HG02852 (cell line): ENCODE results near the gene TMEM38B.

Source experiments
- ATAC-seq: cut with Tn5 transposase; IDR thresholded peaks from one replicate; pipeline ENCODE4 v1.9.1; 2021; ENCODE audit warnings: mild to moderate bottlenecking, moderate library complexity; ENCODE audit not compliant: unreplicated experiment

The TMEM38B gene, protein sequence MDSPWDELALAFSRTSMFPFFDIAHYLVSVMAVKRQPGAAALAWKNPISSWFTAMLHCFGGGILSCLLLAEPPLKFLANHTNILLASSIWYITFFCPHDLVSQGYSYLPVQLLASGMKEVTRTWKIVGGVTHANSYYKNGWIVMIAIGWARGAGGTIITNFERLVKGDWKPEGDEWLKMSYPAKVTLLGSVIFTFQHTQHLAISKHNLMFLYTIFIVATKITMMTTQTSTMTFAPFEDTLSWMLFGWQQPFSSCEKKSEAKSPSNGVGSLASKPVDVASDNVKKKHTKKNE

DNA sequence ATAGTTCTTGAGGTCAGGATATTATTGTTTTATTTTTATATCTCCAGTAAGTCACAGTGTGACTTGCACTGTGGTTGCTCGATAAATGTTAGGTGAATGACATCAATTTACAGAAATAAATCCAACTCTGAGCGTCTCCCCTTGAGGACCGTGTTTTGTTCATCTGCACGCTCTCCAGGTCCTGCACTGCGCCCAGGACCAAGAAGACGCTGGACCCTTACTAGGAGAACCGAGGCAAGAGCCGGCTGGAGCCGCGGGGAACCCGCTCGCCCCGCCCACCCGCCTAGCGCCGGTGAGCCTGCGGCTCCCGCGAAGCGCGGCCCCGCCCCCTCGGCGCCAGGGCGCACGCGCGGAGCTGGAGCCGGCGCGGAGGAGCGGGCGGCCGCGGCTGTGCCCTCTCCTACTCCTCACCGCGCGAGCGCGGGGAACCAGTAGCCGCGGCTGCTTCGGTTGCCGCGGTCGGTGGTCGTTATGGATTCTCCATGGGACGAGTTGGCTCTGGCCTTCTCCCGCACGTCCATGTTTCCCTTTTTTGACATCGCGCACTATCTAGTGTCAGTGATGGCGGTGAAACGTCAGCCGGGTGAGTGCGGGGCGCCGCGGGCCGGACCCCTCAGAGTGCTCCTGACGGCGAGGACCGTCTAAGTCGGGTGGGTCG is at the start of gene TMEM38B:
TMEM38B (plus strand) TSS at position 352 of the 658 bp plus-strand sequence; CDS start at position 472, 120 bp downstream.
- peak; percentile 74 for ATAC-seq

DNA sequence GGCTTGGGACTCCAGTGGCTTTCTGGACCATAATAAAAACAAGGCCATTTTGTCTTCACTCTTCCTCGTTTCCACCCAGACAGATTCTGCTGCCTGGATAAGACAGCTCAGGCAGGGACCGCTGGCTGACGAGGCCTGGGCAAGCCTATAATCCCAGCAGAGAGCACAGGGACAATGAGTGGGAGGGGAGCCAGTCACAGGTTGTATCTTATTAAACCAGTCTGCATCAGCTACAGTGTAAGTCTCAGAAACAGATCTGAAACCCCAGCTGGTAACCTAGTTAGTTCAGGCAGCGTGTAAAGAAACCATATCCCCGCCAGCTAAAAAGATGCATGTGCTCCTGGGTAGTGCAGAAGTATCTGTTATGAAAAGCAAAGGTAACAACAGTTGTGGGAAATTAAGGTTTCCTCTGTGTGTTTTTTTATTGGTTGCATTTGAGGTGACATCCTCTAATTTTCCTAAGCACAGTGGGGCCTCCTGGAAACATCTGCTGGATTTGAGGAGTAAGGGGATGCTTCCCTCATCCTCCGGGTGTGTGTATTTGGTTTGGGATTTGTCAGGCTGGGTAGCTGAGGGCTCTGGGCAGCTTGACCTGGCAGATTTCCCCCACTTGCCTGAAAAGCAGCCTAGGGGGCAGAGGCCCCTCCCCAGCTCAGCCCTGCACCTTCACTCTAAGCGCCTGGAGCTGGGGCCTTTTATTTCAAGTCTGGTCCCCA is 47.3 kb upstream of the TMEM38B start:
- ATAC-seq: no peak

DNA sequence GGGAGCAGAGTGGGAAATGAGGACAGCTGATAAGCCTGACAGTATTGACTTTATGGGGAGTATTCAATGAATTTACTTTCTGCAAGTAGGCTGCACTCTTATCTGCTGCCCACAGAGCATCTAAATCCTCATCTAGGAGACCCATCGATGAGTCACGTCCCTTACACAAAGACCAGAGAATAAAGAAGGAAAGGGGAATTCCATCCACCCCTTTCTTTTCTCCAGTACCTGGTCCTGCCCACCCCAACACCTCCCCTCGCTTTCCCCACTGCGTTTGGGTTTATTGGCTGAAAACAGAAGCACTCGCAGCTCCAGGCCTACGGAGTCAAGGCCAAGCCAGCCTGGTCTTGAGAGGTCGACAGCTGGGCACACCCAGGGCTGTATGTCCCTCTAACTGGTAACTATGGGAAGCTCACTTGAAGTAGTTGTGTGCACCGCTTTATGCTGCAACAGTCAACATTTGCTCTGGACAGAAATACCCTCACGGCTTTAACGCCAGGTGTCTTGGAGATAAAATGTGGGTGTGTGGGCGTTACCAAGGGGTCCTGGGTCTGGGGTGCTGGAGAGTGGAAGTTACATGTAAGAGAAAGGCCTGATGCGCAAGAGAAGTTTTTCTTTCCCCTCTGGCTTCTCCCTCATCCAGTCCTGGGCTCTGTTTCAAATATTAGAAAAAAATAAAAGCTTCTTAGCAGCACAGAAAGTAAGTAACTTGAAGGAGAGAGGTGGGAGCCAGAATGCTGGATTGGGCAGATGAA is 46.6 kb upstream of the TMEM38B start:
- no peak for ATAC-seq

DNA sequence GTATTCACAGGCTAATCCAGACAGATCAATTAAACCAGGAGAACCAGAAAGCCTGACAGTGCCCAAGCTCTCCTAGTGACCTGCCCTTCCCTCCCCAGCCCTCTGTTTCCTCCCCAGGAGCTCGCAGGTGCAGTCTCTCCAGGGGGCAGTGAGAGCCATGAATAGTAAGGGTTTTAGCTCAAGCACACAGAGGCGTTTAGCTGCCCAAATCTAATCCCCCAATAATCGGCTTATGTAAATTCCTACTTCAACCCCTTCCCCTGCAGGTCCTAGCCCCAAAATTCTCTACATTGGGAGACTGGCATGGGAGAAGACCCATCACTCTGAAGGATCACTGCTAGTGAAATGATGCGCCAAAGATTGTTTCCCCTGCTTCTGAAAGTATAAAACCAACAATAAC is 42.5 kb upstream of the TMEM38B start:
- no peak for ATAC-seq

DNA sequence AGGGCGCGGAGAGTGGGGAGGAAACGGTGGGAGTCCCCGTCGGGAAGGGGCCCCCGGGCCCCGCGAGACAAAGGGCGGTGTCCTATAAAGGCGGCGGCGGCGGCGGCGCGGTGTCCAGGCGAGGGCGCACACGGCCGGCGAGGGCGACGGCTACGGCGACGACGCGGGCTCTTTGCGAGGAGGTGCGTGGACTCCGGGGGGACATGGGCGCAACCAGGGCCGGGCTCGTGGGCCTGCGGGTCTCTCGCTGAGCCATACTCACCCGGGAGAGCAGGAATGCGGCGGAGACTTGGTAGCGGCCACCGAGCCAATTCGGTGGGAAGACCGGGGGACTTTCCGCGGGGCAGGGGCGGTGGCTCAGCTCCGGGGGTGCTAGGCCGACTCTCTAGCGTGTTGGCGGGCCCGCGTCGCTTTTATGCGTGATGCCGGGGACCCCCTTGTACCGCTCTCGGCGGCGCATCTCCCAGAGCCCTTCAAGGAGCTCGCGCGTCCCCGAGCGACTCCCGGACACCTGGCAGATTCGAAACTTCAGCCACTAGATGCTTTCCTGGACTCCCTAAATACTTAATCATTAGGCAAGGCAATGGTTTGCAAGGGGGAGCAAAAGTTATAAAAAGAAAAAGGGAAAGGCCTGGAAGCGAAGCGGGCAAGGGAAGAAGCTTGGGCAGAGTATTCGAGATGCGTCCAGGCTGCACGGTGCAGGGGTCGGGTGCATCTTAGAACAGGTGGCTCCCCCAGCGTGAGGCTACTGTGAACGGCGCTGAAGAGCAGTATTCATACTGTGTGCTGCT is 38.0 kb upstream of the TMEM38B start:
- ATAC-seq: peak; percentile 82

DNA sequence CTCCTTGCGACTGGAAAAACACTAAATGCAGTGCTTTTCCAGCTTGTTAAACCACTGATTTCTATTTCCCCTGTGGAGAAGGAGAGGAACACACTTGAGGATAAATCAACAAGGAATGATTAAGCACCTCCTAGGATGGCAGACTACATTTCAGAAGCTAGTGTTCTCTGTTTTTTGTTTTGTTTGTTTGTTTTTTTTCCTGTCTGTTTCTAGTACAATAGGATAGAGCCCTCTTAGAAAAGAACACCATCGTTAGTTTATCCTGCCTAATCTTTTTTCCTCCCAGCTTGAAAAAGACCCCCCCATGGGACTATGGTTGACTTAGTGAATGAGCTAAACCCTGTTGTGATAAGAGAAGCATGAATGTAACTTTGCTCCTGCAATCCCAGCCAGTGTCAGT is 36.0 kb upstream of the TMEM38B start:
- ATAC-seq: no peak

DNA sequence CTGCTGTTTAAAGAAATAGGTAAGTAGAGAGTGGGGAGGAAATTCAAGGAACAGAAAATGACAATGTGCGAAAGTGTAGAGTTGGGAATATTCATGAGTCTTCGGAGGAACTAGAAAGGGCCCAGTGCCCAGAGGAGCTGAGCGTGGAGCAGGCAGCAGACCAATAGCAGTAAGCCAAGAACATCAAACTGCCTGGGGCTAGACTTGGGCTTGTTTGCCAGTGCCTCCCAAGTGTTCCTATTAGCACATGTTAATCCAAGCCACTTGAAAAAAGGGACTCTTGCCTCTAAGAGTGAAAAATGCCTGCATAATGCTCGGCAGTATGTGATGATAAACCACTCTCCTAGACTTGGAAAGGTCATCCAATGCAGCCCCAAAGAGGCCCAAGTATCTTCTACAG is 33.3 kb upstream of the TMEM38B start:
- ATAC-seq: no peak

DNA sequence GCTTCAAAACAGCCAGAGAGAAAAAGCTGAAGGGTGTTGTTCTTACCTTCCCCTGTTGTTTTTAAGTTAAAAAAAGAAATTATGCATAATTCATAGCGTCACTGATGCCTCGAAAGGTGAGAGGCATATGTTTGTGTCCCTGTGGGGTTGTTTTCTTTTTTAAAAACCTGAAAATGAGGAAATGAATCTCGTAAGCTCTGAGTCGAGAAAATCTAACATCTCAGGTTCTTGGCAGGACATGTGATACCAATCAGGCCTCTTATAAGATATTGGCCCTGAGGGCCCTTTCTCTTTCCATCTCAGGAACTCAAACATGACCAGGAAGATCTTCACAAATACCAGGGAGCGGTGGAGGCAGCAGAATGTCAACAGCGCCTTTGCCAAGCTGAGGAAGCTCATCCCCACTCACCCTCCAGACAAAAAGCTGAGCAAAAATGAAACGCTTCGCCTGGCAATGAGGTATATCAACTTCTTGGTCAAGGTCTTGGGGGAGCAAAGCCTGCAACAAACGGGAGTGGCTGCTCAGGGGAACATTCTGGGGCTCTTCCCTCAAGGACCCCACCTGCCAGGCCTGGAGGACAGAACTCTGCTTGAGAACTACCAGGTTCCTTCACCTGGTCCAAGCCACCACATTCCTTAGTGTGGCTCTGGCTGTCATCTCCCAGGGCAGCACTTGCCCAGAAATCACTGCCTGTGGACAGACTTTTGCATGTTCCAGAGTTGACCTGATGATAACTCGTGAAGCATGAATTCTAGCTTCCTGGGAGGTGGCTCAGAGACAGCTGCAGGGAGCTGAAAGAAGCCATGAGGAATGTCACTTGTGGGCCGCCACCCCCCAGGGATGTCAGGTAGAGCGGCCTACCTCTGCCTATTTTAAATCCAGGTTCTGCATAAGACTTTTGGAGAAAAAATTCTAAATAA is 31.9 kb upstream of the TMEM38B start, which contains the start of gene TAL2:
TAL2 (plus strand) TSS at position 274 of the 921 bp plus-strand sequence; CDS start at position 314, 40 bp downstream.
- ATAC-seq: peak; percentile 87

DNA sequence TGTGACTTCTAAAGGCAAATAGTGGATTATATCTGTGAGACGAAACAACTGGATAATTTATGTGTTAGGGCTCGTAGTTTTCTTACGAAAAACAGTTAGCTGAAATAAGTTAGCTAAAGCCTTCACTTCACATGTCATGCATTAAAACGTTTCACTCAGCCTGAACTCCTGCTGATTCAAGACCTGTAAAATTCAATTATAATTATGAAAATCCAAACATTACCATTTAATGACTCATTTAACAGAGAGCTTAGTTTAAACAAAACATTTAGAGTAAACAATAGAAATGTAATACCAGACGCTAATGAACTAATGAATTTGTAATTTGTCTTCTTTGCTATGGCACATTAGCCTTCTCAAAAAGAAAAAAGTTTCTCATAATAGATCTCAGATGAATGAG is 30.4 kb upstream of the TMEM38B start:
- ATAC-seq: no peak

DNA sequence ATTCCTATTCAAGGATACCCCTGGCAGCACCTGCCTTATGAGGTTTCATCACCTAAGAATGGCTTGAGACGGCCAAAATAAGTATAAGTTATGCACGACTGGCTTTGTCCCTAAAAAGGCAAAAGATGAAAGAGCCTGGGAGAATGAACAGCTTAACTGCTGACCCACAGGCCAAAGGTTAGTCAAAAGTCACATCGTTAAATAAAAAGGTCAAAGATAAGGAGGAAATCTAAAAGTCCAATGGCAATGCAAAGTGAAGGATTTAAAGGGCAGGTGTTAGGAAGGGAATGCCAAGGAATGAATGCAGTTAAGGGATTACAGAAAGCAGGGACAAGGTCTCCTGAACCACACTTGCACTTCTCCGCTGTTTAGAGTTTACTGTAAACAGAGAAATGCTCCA is 26.5 kb upstream of the TMEM38B start:
- no peak for ATAC-seq

DNA sequence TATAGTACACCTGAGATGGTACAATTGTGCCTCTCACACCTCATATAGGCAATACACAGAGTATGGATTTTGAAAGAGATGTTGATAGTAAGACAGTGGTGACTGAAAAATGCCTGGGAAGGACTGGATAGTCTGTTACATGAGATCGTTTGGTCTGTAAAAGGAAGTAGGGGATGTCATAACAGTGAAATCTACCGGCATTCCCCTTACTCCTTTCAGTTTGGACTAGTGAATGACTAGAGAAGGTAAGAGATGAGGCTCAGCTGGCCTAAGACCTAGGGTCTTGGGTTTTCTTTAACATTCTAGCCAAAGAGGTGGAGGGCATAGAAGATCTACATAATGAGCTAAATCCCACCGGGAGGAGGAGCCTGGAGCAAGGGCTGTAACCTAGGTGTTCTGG is 24.0 kb upstream of the TMEM38B start:
- no peak for ATAC-seq

DNA sequence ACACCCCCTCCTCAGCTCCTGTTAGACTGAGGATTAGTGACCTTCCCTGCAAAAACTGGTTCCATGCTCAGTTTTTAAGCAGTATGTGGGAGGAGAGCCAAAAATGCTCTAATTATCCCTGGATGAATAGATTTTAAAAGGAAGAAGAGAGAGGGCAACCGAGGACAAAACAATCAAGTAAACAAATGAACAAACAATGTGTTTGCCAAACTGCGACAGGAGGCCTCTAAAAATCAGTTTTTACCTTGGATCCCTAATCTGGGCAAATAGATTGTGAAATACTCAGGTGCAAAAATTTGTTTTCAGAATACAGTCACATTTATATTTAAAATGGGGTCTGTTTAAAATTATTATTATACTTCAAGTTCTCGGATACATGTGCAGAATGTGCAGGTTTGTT is 23.6 kb upstream of the TMEM38B start:
- no peak for ATAC-seq

DNA sequence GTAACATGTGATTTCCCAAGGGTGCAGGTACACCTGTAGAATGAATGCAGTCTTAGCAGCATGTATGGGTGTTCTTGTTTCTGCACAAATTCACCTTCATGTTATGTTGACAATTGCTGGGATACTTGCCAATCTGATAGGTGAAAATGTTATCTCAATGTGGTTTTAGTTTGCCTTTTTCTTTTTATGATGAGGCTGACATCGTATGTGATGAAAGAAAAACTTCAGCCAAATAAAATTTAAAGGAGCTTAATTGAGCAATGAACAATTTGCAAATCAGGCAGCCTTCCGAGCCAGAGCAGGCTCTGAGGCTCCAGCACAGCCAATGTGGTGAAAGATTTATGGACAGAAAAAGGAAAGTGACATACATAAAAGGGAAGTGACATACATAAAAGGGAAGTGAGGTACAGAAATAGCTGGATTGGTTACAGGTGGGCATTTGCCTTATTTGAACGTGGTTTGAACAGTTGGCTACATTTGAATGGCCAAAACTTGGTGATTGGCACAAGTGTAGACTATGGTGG is 21.6 kb upstream of the TMEM38B start:
- ATAC-seq: peak; percentile 71

DNA sequence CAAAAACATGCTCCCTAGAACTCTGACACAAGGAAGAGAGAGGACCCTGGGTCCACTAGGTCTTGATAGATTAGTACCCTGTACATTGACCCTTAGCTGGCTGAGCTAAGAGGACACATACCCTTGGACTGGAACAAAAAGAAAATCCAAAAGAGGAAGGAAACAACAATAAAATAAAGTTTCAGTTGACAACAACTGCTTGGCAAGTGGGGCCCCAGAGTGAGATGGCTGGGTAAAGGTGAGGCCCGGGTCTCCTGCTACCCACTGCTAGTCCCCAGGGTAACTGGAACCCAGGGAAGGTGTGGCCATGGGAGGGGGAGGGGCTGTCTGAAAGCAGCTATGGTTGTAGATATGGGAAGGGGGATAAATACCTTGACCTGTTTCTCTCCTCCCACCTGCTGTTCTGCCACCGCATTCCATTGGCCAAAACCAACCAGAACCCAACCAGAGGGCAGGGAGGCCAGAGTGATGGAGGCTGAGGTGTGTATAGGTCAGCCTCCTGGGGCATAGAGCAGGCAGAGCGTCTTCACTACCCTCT is 20.4 kb upstream of the TMEM38B start:
- no peak for ATAC-seq

DNA sequence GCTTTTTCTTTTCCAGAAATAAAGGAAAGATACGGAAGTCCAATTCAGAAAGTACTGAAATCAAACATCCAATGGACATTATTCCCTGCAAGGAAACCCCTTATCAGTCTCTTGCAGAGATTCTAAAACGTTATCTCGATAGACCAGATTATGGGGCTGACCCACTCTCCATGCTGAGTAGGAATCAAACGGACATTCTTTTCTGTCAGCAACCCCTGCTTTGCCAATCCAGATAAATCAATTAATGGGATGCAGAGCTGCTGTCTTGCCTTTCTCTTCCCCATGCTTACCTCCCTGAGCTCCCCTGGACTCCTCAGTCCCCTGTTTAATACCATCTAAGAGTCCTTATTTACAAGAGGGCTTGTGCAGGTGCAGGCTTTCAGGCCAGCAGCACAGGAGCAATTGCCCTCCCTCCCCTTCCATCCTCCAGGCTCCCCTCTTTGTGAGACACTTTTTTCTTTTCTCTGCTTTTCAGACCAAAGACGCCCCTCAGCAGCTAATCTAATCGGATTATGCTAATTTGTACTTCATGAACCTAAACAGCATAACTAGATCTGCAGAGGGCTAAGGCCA is 17.9 kb upstream of the TMEM38B start:
- ATAC-seq: no peak

DNA sequence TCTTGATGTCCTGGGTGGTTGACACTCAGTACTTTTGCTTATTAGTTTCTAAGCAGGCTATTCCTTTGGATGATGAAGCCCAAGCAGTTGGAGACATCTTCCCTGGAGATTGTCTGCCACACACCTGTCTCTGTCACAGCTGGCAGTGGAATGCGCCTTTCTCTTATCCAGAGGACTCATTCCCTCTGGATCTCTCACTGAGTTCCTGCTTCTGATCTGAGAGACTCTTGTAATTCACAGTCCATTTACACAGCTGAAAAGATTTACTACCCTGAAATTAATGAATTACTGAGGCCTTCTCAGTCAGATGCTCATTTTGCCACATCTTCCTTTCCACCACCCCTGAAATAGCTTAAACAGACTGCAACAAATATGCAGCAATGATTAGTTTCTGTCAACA is 16.2 kb upstream of the TMEM38B start:
- ATAC-seq: no peak

DNA sequence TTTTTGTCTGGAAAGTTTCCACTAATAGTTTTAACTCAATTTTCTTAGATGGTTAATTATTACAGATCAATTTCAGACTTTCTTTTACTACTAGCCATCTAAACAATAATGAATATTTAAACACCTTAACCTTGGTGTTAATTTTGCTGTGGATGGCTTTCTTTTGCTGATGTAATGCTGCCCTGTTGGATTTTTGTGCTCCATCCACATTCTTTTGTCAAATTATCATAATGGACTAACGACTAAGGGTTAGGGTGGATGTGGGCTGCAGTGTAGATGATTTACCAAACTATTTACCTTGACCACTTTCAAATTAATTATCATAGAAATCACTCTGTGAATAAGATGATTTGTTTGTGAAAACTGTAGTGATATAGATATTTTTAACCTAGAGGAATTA is 15.6 kb upstream of the TMEM38B start:
- no peak for ATAC-seq

DNA sequence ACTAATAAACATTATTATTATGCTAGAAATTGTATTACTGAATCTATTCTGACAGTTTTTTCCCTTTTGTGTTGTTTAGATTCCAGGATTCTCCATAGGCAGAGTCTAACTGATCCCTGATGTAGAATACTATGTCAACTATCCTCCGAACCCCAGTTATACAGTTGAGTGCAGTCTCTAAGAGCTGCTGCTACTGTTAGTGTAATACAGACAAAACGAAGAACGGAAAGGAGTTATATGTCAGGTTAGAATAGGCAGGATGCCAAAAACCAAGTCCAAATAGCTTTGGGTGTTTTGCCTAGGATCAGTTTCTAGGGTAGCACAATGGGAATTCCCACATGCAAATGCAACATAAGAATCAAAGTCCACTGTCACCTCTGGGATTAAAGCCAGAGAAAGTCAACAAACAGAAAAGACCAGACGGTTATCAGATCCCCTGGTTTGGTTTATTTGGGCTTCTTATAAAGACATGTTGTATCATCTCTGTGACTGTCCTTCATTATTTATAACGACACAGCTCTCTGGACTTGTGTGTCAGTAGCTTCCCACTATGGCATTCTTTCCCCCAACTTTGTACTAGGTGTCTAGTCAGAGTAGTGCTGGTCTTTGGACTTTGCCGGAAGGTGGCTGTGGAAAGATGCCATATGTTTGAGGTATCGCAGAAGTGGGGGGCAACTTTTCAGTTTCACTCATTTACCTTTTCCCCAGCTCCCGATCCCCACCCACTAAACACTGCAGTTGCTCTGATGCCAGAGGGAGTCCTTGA is 14.9 kb upstream of the TMEM38B start:
- ATAC-seq: no peak
